ELR (cell line): ENCODE results near the gene KRT85.
A peak's percentile ranks its signal among the peaks of the same experiment; 100 is the strongest.

Experiments used
- DNase-seq: peaks from one replicate; pipeline ENCODE4 v3.0.0-alpha.2; 2015; ENCODE audit warnings: low read depth

Gene KRT85

DNA sequence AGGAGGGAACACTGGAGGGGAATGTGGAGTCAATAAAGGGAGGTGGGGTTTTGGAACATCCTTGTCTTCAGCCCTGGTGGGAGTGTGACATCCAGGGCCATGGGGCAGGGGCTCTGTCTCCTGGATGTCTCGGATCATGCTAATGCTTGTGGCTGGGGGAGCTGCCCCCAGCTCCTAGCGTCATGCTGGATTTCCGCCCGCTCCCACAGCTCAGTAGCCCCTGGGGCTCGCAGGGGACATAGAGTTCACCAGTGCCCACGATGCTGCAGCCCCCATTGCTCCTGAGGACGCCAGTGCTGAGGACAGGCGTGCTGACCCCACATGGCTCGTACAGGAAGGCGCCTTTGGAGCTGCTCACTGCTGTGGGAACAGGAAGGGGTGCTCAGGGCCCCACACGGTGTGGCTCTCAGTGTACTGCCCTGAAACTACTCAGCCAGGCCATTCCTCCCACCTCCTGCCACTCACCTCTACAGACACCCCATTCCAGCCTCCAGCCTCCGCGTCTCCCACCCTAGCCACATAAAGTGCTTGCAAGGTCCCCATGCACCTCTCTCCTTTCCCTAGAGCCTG is 27.6 kb upstream of the KRT85 start:
- DNase-seq, result no peak

DNA sequence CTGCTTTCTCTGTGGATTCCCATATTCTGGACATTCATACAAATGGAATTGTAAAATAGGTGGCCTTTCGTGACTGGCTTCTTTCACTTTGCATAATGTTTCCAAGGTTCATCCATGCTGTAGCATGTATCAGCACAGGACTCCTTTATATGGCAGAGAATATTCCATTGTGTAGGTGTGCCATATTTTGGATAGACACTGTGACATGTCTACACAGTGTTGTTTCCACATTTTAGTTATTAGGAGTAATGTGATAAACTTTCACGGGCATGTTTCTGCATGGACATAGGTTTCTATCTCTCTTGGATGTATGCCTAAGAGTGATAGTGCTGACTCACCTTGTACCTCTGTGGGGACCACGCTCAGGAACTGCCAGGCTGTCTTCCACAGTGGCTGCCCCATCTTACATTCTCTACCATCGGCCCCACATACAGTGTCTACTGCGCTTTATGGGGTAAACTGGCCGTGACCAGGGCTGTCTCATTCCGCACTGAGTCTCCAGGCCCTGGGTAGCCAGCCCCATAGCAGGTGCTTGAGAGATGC is 25.3 kb upstream of the KRT85 start:
- no peak for DNase-seq

DNA sequence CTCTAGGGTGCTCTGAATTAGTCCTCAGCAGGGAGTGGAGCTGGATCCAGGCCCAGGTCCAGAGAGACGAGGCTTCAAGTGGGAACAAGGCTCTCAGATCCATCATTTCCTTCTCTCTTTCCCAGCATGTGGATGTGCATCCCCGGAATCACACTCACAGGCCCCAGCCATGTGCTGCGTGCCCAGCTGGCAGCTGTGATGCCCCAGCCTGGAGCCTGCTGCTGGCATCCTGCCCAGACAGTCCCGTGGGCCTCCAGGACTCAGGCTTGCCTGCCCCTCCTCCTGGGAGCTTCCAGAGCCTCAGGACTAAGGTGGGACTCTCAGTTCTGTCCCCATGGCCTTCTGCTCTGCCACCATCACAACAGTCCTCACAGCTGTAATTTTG is 24.3 kb upstream of the KRT85 start:
- DNase-seq, result no peak

DNA sequence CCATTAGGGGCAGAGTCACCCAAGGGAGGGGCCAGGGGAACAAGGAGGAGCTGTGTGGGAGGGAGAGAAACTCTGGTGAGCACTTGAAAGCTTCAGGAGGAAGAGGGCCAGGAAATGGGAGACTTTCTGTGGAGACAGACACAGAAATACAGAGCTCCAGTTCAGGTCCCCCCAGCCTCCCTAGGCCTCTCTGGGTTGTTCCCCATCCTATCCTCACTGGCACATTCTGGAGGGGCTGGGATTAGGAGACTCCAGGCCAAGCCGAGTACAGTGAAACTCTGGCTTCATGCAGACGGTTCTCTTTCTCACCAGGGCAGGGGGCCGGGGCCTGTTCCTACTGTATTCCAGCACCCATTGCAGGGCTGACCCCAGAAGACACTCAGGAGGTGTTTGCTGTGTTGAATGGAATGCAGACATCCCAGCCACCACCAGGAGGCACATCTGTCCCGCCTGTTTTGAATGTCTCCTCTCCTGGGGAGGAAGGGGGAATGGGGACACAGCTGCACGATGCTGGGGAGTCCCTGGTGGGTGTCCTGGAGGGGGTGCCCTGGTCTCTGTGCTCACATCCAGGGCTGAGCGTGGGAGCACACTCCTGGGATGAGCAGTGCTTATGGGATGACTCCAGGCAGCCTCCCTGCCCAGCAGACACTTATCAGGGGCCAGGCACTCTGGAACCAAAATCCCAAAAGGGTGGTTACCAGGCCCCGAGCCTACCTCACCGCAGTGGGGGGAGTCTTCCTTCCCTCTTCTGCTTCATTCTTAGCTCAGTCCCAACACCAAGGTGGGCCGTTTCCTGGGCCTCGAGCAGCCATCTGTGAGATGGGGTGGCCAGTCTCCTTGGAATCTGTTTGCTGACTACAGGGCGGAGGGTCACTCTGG is 23.7 kb upstream of the KRT85 start:
- peak; percentile 47 for DNase-seq

DNA sequence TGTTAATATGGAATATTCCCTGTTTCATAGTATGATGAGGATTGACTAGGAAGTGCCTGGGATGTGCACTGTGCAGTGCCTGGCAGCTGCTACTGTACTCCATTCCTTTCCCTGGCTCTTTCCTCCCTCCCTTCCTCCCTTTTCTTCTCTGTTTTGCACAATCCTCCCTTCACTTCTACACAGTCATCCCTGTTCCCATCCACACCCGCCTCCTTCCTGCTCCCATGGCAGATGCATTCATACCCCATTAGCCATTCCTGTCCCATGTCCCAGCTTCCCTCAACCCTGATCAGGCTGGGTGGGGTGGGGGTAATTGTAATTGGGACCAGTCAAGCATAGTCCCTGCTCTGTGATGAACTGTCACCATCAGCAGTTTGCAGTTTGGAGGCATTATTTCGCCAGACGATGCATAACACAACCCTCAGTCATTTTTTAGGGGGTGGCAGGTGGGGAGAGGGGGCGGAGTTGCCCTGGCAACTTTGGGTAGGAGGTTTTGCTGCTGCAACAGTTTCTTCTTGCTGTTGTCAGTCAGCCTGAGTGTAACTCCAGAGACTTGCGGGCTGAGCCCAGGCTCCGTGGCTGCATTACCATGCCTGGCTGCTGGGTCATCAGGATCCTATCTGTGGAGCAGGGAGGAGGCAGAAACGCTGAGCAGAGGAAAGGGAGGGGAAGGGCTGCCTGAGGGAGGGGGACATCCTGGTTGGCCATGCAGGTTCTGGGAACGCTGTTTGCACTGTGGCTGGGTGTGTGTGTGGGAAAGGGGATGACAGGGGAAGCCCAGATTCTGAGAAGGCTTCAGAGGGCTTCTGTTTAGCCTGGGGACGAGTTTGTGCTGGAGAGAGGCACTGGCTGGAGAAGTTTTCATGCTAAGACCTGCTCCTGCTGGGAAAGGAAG is 22.3 kb upstream of the KRT85 start:
- no peak for DNase-seq

DNA sequence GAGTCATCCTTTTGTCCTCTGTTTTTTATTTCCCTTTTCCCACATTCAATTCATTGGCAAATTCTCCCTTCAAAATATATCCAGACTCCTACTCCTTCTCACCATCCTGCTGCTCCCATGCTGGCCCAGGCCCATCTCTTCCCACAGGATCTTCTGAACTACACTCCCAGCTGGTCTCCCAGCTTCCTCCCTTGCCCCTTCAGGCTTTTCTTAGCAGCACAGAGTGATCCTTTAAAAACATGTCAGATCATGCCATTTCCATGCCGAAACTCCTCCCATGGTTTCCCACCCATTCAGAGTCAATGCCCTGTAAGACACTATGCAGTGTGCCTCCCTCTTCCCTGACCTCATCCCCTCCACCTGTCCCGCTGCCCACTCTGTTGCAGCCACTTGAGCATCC is 20.6 kb upstream of the KRT85 start:
- DNase-seq, result no peak

DNA sequence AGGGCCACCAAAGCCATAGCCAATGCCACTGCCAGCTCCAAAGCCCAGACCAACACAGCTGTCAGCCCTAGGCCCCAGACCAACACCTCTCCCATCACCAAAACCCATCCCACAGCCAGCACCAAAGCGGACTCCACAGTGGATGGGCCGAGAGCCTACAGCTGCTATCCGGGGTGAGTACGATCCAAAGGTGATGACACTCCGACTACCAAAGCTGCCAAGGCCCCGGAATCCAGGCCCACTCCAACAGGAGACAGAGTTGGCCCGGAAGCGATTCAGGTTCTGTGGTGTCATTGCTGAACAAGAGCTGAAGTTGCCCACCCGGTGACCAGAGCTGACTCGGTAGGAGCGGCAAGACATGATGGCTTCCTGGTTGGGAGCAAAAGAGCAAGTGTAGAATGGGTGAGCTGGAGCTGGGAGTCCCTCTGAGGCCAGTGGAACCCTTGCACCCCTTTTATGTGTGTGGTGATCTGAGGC is 18.0 kb upstream of the KRT85 start, which contains the start of gene KRT84:
Gene KRT84, minus strand, starts transcription at position 427 of the 477 bp plus-strand sequence. Its CDS starts 67 bp downstream, at position 360.
- DNase-seq, result no peak

DNA sequence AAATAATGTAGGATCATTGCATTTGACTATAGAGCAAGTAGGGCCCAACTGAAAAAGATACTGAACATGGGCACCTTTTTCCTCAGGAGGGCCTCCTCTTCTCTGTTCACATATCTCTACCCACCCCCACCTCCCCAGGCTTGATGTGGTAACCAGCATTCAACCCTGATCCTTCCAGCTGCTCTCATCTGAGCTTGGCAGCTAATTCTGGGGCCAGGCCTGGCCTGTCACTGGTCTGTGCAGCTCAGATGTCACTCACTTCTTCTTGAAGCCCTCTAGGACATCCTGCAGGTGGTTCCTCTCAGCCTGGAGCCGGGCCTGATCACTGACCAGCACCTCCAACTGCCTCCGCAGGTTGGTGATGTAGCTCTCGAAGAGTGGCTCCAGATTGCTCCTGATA is 16.1 kb upstream of the KRT85 start:
- no peak for DNase-seq

DNA sequence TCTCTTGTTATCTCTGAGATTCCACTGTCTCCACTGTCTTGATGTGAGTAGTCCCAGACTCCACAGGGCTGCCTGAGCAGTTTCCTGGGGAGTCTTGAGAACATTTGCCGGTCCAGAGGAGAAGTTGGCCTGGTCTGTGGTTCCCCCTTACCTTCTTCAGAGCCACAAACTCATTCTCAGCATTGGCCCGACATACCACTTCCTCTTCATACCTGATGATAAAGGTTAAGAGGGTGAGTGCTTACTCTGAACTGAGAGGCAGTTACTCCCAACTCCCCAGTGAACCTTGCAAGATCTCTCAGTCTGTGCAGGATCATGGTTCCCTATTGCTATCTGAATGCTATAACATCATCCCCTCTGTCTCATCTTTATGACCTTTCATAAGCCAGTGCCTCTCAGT is 15.6 kb upstream of the KRT85 start:
- DNase-seq, result no peak

DNA sequence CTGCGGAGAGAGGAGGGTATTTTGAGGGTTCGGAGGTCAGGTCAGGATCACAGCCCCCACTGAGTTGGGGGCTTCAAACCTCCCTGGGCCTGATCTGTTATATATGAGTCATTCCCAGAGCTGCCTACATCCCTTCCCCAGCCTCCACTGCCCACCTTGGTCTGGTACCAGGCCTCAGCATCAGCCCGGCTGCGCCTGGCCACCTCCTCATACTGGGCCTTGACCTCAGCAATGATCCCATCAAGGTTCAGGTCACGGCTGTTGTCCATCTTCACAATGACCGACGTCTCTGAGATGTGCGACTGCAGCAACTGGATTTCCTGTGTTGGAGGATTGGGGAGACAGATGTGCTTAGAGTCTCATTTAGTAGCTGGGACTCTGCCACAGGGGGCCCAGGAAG is 13.9 kb upstream of the KRT85 start:
- no peak for DNase-seq

DNA sequence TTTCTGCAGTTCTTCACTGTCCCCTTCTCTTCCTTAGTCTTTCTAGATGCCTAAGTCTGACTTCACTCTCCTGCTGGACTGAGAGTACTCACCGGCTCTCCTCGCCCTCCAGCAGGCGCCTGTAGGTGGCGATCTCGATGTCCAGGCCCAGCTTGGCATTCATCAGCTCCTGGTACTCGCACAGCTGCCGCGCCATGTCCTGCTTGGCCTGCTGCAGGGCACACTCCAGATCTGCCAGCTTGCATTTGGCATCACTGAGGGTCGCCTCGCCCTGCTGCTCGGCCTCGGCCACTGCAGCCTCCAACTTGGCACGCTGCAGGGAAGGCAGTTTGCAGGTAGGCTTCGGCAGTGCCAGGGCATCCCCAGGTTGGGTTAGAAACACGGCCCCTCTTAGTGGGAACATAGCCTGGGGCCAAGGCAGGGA is 13.0 kb upstream of the KRT85 start:
- DNase-seq, result peak; percentile 43

DNA sequence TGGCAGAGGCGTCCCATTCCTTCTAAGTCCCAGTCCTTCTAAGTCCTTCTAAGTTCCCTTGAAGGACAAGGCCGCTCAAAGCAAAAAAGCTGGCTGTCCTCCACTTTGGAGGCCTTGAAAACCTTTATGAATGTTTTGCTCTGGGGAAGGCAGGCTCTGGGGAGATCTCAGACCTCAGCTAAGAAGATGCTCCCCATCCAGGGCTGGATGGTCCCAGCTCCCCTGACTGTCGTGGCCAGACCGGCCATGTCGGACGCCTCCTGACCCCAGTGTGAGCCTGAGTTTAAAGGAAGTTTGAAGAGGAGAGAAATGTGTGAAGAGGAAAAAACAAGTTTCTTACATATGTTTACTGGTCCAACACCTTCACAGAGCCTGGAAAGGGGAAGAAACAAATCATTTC is 12.3 kb upstream of the KRT85 start:
- no peak for DNase-seq

DNA sequence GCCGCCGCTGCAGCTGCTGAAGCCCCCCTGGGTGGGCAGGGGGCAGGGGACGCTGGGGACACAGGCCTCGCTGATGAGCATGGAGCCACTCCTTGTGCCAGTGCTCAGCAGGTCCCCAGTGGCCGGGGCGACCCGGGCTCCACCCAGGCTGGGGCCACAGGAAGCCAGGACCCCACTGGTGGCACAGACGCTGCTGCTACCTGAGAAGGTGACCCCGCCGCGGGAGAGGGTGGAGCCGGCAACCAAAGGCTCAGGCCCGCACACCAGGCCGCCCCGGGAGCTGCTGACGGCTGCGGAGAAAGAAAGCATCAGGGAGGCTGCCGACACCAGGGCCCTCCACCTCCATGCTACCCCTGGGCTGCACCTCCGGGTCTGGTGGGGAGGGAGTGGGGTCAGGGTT is 10.8 kb upstream of the KRT85 start:
- no peak for DNase-seq

DNA sequence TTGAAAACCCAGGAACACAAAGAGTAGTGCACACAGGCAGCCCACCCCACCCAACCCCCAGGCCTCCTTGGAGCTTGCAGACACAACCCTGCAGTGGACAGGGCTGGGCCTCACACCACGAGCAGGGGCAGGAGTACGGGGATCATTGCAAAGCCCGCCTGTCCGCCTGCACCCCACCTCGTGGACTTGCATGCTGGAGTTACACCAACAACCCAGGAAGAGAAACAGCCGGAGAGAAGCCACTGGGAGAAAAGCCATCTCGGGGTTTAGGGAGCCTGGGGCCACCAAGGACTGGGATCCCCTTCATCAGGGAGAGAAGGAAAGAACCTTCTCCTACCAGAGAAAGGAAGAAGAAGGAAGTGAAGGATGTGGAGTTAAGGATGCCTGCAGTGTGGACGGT is 10.0 kb upstream of the KRT85 start:
- DNase-seq, result no peak

DNA sequence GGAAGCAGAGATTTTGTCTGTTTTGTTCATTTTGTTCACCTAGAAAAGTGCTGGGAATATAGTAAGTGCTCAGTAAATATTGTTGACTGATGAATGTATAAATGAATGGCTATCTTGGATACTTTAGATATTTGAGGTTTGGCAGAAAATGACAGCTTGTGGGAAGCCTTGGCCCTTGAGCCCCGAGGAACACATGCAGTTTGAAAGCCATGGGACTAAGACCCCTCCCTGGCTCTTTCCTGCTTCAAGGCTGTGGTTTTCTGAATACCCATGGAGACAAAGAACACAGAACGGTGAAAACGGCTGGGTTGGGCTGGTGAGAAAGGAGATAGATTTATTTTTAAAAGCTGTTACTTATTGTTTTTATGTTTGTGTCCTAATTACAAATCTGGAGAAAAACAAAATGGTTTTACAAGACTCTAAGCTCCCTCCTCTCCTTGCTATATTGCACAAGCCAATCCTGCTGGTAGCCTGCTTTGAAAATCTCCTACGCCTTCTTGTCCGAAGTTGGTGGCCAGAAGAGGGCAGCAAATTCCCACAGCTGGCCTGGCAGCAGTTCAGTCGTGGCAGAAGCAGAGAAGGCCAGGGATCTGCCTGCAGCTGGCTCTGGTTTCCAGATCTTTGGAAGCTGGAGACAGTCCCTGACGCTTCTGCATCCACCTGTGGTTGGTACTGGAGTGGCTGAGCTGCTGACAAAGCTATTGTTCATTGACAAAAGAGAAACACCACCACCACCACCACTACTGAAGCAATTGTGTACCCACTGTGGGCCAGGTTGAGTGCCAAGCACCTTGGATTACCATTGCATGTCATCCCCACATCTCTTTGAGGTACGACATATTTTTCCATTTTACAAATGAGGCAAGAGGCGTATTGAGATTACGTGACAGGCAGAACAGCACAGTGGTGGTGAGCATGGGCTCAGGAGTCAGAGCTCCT is 5.2 kb upstream of the KRT85 start:
- DNase-seq, result peak; percentile 78

DNA sequence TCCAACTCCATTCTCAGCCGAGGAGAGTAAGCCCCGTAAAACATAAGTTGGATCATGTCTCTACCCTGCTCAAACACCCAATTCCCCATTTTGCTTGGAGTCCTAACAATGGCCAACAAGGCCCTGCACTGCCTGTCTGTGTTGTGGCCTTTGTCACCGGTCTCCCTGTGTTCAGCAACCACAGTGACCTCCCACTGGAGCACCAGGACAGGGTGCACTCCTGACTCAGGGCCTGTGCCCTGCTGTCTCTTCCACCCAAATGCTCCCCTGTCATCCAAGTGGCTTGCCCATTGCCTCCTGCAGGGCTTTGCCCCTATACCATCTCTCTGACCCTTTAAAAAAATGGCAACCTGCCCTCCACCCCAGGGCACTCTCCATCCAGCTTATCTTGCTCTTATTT is 4.4 kb upstream of the KRT85 start:
- no peak for DNase-seq

DNA sequence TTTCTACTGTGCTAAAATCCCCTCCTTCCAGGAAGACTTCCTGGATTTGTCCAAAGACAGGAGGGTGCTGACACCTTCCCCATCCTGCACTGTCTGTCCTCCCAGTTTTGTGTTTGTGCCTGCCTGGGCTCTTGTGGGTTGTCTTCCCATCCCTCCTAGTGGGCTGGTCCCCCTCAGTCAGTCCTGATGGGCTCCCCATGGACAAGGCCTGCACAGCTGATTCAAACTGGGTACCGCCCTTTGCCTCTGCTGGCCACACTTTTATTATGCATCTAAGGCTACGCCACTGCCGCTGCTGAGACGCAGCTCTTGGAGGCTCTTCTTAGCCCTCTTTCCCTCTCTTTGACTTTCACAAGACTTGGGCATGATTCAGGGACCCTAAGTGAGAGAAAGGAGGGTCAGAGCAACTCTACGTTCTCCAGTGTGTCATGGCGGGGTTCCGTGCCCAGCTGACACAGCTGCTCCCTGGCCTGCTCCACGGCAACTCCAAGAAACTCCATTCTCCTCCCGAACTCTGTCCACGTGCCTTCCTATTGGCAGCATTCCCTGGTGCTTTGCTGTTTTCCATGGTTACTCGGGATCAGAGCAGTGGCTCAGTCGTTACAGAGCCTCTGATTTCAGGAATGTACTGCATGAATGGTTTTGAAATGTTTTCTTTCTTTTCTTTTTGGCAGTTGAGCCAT is 3.8 kb upstream of the KRT85 start:
- no peak for DNase-seq

DNA sequence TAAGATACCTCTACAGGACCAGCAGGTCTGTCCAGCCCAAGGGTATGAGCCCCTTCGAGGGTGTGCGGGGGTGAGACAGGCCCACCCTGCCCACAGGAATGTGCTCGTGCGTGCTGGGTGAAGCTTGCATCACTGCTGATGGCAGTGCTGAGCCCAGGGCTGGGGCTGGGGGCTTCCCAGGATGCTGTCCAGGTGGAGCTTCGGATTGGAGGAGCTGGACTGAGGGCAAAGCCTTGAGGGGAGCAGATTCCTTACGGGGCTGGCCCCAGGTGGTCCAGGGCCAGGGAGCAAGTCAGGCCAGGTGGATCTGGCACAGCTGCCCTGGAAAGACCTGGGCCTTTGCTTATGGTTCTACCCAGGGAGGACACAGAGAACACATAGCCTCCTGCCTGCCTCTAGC is 2.5 kb upstream of the KRT85 start:
- DNase-seq, result no peak

DNA sequence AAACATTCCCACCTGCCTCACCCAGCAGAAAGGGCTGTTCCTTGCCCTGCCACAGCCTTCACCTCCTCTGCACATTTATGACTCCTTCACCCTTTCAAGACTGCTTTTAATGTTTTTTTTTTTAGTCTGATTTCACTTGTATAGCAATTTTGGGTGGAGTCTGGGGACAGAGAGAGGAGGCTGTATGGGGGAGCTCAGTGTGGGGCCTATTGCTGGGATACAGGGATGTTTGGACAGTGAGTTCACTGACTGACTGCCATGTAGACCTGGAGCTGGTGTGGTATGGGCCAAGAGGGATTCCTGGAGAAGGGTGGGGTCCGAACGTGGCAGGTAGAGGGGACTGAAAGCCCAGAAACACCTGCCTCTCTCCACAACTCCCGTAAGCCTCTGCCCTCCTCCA is 1.9 kb upstream of the KRT85 start:
- no peak for DNase-seq

DNA sequence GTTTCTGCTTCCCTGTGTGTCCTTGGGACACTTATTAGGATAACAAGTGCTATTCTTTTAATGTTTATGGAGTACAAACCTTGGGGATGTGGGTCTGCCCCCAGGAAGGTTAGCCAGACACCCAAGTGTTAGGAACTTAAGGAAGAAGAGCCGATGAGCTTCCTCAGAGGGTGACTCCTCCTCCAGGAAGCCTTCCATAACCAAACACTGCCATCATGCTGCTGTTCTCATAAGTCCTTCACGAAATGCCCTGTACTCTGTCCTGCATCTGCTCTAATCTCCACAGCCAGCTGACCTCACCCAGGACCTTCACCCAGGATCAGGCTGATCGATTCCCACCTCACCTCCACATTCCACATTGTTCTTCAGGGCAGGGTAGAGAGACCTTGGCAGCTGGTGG is 1.2 kb upstream of the KRT85 start:
- DNase-seq, result no peak

DNA sequence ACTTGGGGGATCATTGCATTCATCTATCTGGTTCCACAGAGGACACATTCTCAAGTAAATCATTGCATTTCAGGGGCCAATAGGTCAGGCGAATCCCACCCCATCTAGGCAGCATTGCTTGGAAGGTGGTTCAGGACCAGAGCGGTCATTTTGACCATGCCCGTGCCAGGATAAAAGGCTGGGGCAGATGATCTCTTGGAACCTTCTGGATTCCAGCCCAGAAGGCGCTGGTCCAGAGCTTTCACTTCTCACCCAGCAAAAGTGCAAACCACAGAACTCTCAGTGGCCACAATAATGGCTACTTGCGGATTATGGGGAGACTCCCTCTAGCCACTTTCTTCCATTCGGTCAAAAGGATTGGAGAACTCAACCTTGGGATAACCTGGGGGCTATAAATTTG is 595 bp upstream of the KRT85 start:
- no peak for DNase-seq
